Measurements from ENCODE around the gene EIF4A3.

The EIF4A3 gene

GRCh38 chr17:80106176-80106575 lies 40.8 kb downstream of the EIF4A3 start:
- Histone ChIP-seq H3K9ac (ENCODE audit: low read length in 2 of 2) (no peak overlapping the region), H3K27me3 (ENCODE audit: control insufficient read depth in 1 of 2, insufficient read depth in 2 of 2, low read length in 2 of 2) (no peaks in the 10 kb centered on the region), H3K27ac (ENCODE audit: low read length) (no peak overlapping the region), H3K4me1 (ENCODE audit: control insufficient read depth, insufficient read depth, low read length) (peaks cover 13% of the 10 kb centered on the region), H3K4me3 (ENCODE audit: low read length in 2 of 2) (no peak overlapping the region), H3K9me3 (ENCODE audit: control insufficient read depth in 2 of 2, low read length in 2 of 2) (no peaks in the 10 kb centered on the region), H3K36me3 (ENCODE audit: control insufficient read depth in 2 of 2, insufficient read depth in 2 of 2, low read length in 2 of 2) (peaks cover 0 to 4% of the 10 kb centered on the region in 2 donors)

GRCh38 chr17:80105762-80106161 lies 41.2 kb downstream of the EIF4A3 start:
- peaks cover 0 to 4% of the 10 kb centered on the region in 2 donors for H3K36me3 ChIP-seq (ENCODE audit: control insufficient read depth in 2 of 2, insufficient read depth in 2 of 2, low read length in 2 of 2)
- H3K4me3 ChIP-seq (ENCODE audit: low read length in 2 of 2), result no peak overlapping the region
- no peaks in the 10 kb centered on the region for H3K9me3 ChIP-seq (ENCODE audit: control insufficient read depth in 2 of 2, low read length in 2 of 2)
- peaks cover 17% of the 10 kb centered on the region for H3K4me1 ChIP-seq (ENCODE audit: control insufficient read depth, insufficient read depth, low read length)
- no peak overlapping the region for H3K27ac ChIP-seq (ENCODE audit: low read length)
- no peaks in the 10 kb centered on the region for H3K27me3 ChIP-seq (ENCODE audit: control insufficient read depth in 1 of 2, insufficient read depth in 2 of 2, low read length in 2 of 2)
- H3K9ac ChIP-seq (ENCODE audit: low read length in 2 of 2), result no peak overlapping the region

GRCh38 chr17:80104956-80105375 lies 42.0 kb downstream of the EIF4A3 start:
- peaks cover 0 to 4% of the 10 kb centered on the region in 2 donors for H3K36me3 ChIP-seq (ENCODE audit: control insufficient read depth in 2 of 2, insufficient read depth in 2 of 2, low read length in 2 of 2)
- no peak overlapping the region for H3K4me3 ChIP-seq (ENCODE audit: low read length in 2 of 2)
- no peak overlapping the region for H3K27ac ChIP-seq (ENCODE audit: low read length)
- no peaks in the 10 kb centered on the region for H3K27me3 ChIP-seq (ENCODE audit: control insufficient read depth in 1 of 2, insufficient read depth in 2 of 2, low read length in 2 of 2)
- peaks cover 21% of the 10 kb centered on the region for H3K4me1 ChIP-seq (ENCODE audit: control insufficient read depth, insufficient read depth, low read length)
- H3K9ac ChIP-seq (ENCODE audit: low read length in 2 of 2), result no peak overlapping the region
- no peaks in the 10 kb centered on the region for H3K9me3 ChIP-seq (ENCODE audit: control insufficient read depth in 2 of 2, low read length in 2 of 2)

- no peaks in the 10 kb centered on the region for H3K27me3 ChIP-seq (ENCODE audit: control insufficient read depth in 1 of 2, insufficient read depth in 2 of 2, low read length in 2 of 2)
- peaks cover 21% of the 10 kb centered on the region for H3K4me1 ChIP-seq (ENCODE audit: control insufficient read depth, insufficient read depth, low read length)
- H3K9me3 ChIP-seq (ENCODE audit: control insufficient read depth in 2 of 2, low read length in 2 of 2), result no peaks in the 10 kb centered on the region
- peaks cover 0 to 4% of the 10 kb centered on the region in 2 donors for H3K36me3 ChIP-seq (ENCODE audit: control insufficient read depth in 2 of 2, insufficient read depth in 2 of 2, low read length in 2 of 2)
- H3K27ac ChIP-seq (ENCODE audit: low read length), result no peak overlapping the region
- no peak overlapping the region for H3K9ac ChIP-seq (ENCODE audit: low read length in 2 of 2)
- no peak overlapping the region for H3K4me3 ChIP-seq (ENCODE audit: low read length in 2 of 2)
These were observed 42.5 kb downstream of the EIF4A3 start for GRCh38 chr17:80104321-80104955.

GRCh38 chr17:80103449-80104085 lies 43.4 kb downstream of the EIF4A3 start:
- H3K27me3 ChIP-seq (ENCODE audit: control insufficient read depth in 1 of 2, insufficient read depth in 2 of 2, low read length in 2 of 2), result no peaks in the 10 kb centered on the region

GRCh38 chr17:80102664-80103448 lies 44.1 kb downstream of the EIF4A3 start:
- no peaks in the 10 kb centered on the region for H3K27me3 ChIP-seq (ENCODE audit: control insufficient read depth in 1 of 2, insufficient read depth in 2 of 2, low read length in 2 of 2)
- H3K9ac ChIP-seq (ENCODE audit: low read length in 2 of 2), result no peak overlapping the region
- H3K4me3 ChIP-seq (ENCODE audit: low read length in 2 of 2), result peak overlapping the region in 1 of 2 donors; percentile 94
- no peaks in the 10 kb centered on the region for H3K9me3 ChIP-seq (ENCODE audit: control insufficient read depth in 2 of 2, low read length in 2 of 2)
- H3K4me1 ChIP-seq (ENCODE audit: control insufficient read depth, insufficient read depth, low read length), result peaks cover 21% of the 10 kb centered on the region
- H3K36me3 ChIP-seq (ENCODE audit: control insufficient read depth in 2 of 2, insufficient read depth in 2 of 2, low read length in 2 of 2), result no peaks in the 10 kb centered on the region
- no peak overlapping the region for H3K27ac ChIP-seq (ENCODE audit: low read length)

More at GRCh38 chr17:80103449-80104085, 43.4 kb downstream of the EIF4A3 start:
- Histone ChIP-seq H3K27ac (ENCODE audit: low read length) (no peak overlapping the region), H3K9me3 (ENCODE audit: control insufficient read depth in 2 of 2, low read length in 2 of 2) (no peaks in the 10 kb centered on the region), H3K4me1 (ENCODE audit: control insufficient read depth, insufficient read depth, low read length) (peaks cover 21% of the 10 kb centered on the region), H3K36me3 (ENCODE audit: control insufficient read depth in 2 of 2, insufficient read depth in 2 of 2, low read length in 2 of 2) (peaks cover 0 to 1% of the 10 kb centered on the region in 2 donors), H3K9ac (ENCODE audit: low read length in 2 of 2) (no peak overlapping the region), H3K4me3 (ENCODE audit: low read length in 2 of 2) (no peak overlapping the region)

GRCh38 chr17:80101946-80102663 lies 44.8 kb downstream of the EIF4A3 start:
- peak overlapping the region; percentile 89 to 94 for H3K4me3 ChIP-seq (ENCODE audit: low read length in 2 of 2)
- H3K9ac ChIP-seq (ENCODE audit: low read length in 2 of 2), result peak overlapping the region; percentile 86 to 88
- no peaks in the 10 kb centered on the region for H3K36me3 ChIP-seq (ENCODE audit: control insufficient read depth in 2 of 2, insufficient read depth in 2 of 2, low read length in 2 of 2)
- H3K27ac ChIP-seq (ENCODE audit: low read length), result peak overlapping the region; percentile 31
- H3K9me3 ChIP-seq (ENCODE audit: control insufficient read depth in 2 of 2, low read length in 2 of 2), result no peaks in the 10 kb centered on the region
- H3K27me3 ChIP-seq (ENCODE audit: control insufficient read depth in 1 of 2, insufficient read depth in 2 of 2, low read length in 2 of 2), result no peaks in the 10 kb centered on the region
- peaks cover 21% of the 10 kb centered on the region for H3K4me1 ChIP-seq (ENCODE audit: control insufficient read depth, insufficient read depth, low read length)

GRCh38 chr17:80101011-80101945 lies 45.6 kb downstream of the EIF4A3 start, which contains the start of gene GAA:
Gene GAA (plus strand): TSS chr17:80101581. CDS start chr17:80104587, 3,006 bp downstream.
- H3K9me3 ChIP-seq (ENCODE audit: control insufficient read depth in 2 of 2, low read length in 2 of 2), result no peaks in the 10 kb centered on the region
- peaks cover 21% of the 10 kb centered on the region for H3K4me1 ChIP-seq (ENCODE audit: control insufficient read depth, insufficient read depth, low read length)
- no peaks in the 10 kb centered on the region for H3K27me3 ChIP-seq (ENCODE audit: control insufficient read depth in 1 of 2, insufficient read depth in 2 of 2, low read length in 2 of 2)
- H3K4me3 ChIP-seq (ENCODE audit: low read length in 2 of 2), result peak within 1 kb of the TSS; percentile 89 to 94
- H3K36me3 ChIP-seq (ENCODE audit: control insufficient read depth in 2 of 2, insufficient read depth in 2 of 2, low read length in 2 of 2), result no peaks in the 10 kb centered on the region
- H3K9ac ChIP-seq (ENCODE audit: low read length in 2 of 2), result peak within 1 kb of the TSS; percentile 86 to 88
- H3K27ac ChIP-seq (ENCODE audit: low read length), result peak within 1 kb of the TSS; percentile 82

- H3K4me1 ChIP-seq (ENCODE audit: control insufficient read depth, insufficient read depth, low read length), result peaks cover 19% of the 10 kb centered on the region
- H3K4me3 ChIP-seq (ENCODE audit: low read length in 2 of 2), result no peak overlapping the region
- H3K9ac ChIP-seq (ENCODE audit: low read length in 2 of 2), result no peak overlapping the region
- no peaks in the 10 kb centered on the region for H3K36me3 ChIP-seq (ENCODE audit: control insufficient read depth in 2 of 2, insufficient read depth in 2 of 2, low read length in 2 of 2)
- H3K27me3 ChIP-seq (ENCODE audit: control insufficient read depth in 1 of 2, insufficient read depth in 2 of 2, low read length in 2 of 2), result no peaks in the 10 kb centered on the region
- no peaks in the 10 kb centered on the region for H3K9me3 ChIP-seq (ENCODE audit: control insufficient read depth in 2 of 2, low read length in 2 of 2)
- H3K27ac ChIP-seq (ENCODE audit: low read length), result no peak overlapping the region
These were observed 46.9 kb downstream of the EIF4A3 start for GRCh38 chr17:80100035-80100323.

Measured in stomach smooth muscle (tissue), 2 donors.